Right ventricle myocardium superior (tissue), 1 donor: ENCODE measurements around the gene MATN1. TPM values are rescaled to one million over a fixed set of nuclear protein-coding genes. Genes with fewer than 3 reads are reported as not detected.

ENCODE experiments used
- ATAC-seq: fragments of 200-7000 bp; cut with Tn5 transposase; one replicate; pipeline ENCODE4 v1.9.1; 2020; ENCODE audit warnings: mild to moderate bottlenecking; ENCODE audit not compliant: poor library complexity
- DNase-seq: peaks from one replicate; pipeline ENCODE4 v3.0.0-alpha.2; 2020
- intact Hi-C: fragments of 100-400 bp; cut with DNase I; formaldehyde crosslinking; loops from one replicate; pipeline ENCODE4 v1.11.2; 2022
- total RNA-seq: library from RNA; stranded (reverse); fragmentation: NEBNext Ultra II Directional; extraction: Animal tissue kit (Norgen Biotek cat#: 25700); gene quantifications from one replicate; pipeline ENCODE4 v1.2.1, GENCODE V29; 2021
- donor health status: DM: no; HTN: yes; CAD: no; lungs with severe emphysema.

MATN1 gene
- total RNA-seq, 1 donor from 2014 or later, result not detected

DNA sequence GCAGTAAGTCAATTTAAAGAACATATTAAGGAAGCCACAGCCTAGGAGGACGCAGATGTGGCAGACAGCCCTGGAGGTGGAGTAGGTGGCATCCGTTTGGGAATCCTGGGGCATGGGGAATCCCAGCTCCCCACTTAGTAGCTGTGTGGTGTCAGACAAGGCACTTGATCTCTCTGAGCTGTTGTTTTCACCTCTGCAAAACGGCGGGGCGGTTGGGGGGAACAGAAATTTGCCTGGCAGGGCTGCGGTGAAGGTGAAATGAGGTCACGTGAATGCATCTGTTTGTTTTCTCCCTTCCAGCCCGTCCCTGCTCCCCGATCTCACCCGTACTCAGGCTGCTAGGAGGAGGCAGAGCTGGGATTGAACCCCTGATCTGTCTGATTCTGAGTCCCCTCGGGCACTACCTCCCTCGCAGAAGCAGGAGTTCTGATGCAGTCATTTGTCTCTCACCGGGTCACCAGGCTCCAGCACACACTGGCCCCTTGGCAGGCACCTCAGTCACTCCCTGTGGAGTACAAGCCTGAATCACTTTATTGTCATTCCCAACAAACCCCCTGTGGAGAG lies 36.4 kb upstream of the MATN1 start:
- DNase-seq, result peak; percentile 11
- ATAC-seq, result no peak
- intact Hi-C loops, result no loop called here

DNA sequence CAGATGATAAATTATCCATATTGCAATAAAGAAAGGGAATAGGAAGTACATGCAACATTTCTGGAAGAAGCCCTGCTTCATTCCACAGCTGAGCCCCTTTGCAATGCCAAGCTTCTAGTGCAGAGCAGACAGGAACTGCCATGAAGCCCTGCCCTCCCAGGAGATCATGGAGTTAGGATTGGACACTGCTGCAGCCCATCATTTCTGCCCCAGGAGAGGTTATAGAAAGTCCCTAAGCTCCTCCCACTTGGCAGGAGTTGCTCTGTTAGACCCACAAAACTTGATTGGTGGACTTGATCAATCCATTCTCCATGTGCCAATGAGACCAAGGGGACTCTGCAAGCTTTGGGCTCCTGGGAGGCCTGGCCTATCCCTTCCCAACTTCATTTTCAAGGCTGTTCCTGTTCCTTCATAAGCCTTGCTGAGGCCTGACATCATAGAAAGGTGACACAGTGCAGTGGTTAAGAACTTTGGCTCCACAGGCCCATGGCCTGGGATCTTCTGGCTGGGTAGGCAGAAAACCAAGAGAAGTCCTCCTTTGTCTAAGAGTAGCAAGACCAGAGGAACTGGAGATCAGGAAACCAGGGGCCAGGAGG lies 35.5 kb upstream of the MATN1 start:
- no peak for DNase-seq
- intact Hi-C loops, result no loop called here
- no peak for ATAC-seq

DNA sequence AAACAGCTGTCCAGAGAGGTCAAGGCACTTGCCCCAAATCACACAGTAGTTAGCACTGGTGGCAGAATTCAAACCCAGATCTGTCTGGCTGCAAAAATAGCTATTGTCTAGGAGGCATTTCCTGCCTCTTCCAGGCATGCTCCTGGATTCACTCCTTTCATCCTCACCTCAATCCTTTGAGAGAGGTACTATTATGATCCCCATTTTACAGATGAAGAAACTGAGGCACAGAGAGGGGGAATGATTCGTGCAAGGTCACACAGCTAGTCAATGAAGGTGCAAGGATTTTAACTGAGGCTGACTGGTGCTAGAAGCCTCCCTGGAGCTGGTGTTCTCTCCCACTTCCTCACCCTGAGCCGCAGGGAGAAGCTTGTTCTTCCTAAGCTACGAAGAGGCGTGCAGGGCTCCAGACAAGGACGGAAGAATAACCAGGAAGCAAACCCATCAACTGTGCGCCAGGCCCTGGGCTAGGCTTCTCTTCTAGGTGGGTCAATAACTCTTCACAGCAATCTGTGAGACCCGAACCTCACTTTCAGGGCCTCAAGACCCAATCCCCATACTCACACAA lies 34.8 kb upstream of the MATN1 start:
- DNase-seq, result no peak
- intact Hi-C loops, result no loop called here
- ATAC-seq, result no peak

DNA sequence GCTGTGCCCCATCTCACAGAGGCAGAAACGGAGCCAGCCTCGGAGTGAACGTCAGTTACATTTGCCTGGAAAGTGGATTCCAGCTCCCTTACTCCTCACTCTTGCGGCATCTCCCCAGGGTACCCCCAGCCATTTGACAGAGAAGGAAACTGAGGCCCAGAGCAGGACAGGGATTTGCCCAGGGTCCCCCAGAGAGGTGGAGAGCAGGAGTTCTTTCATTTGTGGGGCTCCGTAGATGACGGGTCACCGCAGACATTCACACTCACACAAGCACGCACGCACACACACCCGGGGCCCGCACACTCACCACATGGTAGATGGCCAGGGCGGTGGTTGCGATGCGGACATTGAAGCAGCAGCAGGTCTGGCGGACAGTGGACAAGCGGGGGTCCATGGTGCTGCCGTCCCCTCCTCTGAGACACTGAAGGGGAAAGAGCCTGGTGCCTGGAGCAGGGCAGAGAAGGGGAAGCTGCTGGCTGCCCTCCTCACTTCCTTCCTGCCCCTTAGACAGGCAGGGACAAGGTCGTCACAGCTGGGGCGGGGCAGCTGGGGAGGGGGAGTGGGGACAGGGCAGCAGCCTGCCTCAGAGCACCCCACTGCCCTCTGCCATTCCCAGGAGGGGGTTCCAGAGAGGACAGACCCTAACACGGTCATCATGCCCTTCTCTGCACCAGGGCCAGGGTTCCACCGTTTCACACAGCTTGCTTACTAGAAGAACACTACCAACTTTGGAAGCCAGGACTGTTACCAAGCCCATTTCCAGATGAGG lies 34.2 kb upstream of the MATN1 start, which contains the start of gene LAPTM5:
Gene LAPTM5, minus strand, starts transcription at position 423 of the 769 bp plus-strand sequence. Its CDS starts 29 bp downstream, at position 394.
- intact Hi-C loops, result no loop called here

DNA sequence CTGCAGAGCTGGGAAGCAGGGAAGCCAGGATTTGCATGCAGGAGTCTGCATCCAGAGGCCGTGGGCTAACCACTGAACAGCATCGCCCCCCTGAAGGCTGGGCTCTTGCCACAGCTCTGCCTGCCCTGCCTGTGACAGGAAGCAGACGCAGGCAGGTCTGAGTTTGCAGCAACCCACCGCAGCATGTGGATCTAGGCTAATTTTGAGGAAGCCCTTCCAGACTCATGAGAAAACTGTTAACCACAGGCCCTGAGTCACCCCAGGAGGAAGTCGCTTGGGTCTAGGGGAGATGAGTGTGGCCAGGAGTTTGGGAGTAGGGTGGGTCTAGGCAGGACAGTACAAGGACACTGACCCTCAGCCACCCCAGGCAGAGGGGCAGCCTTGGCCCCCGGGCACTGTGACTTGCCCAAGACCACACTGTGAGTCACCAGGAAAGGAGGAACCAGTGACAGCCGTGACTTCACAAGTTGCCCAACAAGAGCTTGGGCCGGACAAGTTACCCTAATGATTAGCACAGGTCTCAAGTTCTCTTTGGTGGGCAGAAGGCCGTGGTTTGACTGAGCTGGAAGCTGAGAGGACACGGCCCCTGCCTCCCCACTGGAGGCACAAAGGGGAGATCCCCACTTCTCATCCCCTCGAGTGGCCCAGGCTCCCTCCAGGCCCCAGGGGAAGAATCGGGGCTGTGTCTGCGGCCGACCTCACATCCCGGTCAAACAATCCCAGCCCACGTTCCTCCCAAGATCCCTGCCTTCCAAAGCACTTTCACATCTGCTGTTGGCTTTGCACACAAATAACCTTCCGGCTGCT lies 33.4 kb upstream of the MATN1 start:
- ATAC-seq (peak; percentile 70), DNase-seq (peak; percentile 80)
- intact Hi-C loops, result no loop called here

More for the DNA sequence above, 34.2 kb upstream of the MATN1 start, which contains the start of gene LAPTM5:
- ATAC-seq (peak; percentile 78), DNase-seq (peak; percentile 82)

DNA sequence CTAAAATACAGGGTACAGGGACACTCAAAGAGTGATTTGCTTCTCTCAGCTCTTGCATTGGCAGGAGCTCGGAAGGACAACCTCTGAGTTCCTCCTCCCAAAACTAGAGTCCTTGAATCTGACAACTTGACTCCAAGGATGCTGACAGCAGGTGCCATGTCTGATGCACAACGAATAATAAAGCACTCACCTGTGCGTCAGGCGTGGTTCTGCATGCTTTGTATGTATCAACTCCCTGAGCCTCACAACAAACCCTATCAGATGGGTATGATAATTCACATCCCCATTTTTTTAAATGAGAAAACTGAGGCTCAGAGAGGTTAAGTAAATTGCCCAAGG lies 32.8 kb upstream of the MATN1 start:
- DNase-seq (no peak), ATAC-seq (no peak)
- intact Hi-C loops, result no loop called here

DNA sequence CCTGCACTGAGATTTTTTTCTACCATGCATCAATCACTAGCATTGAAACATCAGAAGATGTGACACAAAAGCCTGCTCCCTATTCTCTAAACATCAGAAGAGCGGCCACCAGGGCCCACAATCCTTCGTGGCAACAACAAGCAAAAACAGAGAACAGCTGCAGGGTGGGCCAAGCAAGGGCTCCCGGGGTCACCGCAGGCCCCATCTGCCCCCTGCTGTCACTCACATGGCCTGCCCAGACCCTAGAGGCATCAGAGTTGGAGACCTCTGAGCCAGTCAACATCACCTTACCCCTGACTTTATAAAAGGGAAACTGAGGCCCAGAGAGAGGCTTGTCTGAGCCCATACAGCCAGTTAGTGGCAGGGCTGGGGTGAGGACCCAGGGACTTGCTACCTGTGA lies 32.4 kb upstream of the MATN1 start:
- ATAC-seq (no peak), DNase-seq (no peak)
- intact Hi-C loops, result no loop called here

DNA sequence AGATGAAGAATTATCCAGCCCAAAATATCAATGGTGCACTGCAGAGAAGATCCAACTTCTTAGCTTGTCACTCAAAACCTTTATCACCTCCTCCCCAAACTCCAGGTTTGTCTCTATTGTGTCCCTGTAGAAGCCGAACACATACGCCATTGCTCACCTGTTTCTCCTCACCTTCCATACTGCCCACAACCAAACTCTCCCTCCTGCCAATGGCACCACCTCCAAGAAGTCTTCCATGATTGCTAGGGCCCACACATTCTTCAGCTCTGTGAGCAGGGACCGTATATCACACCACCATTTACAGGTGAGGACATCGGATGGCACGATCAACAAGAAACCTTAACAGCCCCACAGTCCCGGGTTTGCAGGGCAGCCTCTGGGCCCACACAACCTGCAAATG lies 31.9 kb upstream of the MATN1 start:
- ATAC-seq, result no peak
- intact Hi-C loops, result no loop called here
- DNase-seq, result no peak

DNA sequence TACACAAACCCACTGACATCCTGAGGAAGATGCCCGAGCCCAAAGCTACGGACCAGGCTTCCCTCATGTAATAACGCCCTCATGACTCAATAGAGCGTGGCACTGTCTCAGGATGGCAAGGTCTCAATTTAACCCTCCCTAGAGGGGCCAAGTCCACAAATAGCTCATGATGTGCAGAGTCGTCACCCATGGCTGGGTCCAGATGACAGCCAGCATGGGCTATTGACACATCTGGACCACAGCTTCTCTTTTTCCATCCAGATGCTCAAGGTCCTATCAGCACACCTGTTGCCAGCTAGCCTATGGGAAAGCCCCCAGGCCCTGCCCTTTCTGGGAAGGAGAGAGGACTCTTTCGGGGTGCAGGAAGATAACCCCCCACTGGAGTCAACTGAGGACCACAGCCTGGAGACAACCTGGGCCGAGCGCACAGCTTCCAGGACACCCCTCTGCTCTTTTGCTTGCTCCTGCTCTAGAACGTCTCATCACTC lies 31.3 kb upstream of the MATN1 start:
- DNase-seq, result no peak
- ATAC-seq, result no peak
- intact Hi-C loops, result no loop called here

DNA sequence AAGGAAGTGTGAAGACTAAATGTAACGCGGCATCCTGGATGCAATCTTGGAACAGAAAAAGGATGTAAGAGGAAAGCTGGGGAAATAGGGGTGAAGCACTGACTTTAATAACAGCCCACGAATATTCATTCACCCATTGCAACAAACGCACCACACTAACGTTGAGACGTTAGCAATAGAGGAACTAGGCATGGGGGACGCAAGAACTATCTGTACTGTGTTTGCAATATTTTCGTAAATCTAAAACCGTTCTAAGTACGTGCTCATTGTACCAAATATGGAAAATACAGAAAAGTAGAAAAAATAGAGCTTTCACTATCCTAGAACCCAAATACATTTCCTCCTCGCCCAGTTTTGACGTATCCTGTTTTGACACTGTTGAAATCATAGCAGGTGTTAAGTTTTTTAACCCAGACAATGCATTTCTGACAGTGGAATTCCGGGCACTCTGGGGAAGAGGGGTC lies 30.3 kb upstream of the MATN1 start:
- ATAC-seq (no peak), DNase-seq (no peak)
- intact Hi-C loops, result no loop called here

DNA sequence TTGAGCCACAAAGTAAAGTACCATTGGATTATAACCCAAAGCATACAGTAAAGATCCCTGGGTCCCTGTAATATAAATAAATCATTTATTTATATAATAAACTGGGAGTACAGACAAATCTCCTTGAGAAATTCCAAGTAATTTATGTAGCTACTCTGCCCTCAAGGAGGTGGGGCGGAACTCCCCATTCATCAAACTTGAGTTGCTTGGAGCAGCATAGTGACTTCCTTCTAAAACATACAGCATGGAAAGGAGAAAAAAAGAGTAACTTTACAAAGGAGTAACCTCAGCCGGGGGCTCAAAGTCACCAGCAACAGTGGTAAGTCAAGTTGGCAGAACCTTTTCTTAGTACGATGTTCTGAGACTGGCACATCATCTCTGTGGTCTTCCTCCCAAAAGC lies 29.7 kb upstream of the MATN1 start:
- ATAC-seq, result no peak
- intact Hi-C loops, result no loop called here
- no peak for DNase-seq

DNA sequence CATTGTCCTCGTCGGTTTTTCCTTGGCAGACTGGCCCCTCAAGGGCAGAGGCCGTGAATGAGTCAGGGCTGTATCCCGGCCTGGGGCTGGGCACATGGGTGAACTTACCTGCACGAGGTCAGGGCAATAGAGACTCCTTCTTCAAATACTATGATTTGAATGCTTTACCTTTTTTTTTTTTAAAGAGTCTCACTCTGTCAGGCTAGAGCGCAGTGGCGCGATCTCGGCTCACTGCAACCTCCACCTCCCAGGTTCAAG lies 29.2 kb upstream of the MATN1 start:
- DNase-seq (no peak), ATAC-seq (no peak)
- intact Hi-C loops, result no loop called here

DNA sequence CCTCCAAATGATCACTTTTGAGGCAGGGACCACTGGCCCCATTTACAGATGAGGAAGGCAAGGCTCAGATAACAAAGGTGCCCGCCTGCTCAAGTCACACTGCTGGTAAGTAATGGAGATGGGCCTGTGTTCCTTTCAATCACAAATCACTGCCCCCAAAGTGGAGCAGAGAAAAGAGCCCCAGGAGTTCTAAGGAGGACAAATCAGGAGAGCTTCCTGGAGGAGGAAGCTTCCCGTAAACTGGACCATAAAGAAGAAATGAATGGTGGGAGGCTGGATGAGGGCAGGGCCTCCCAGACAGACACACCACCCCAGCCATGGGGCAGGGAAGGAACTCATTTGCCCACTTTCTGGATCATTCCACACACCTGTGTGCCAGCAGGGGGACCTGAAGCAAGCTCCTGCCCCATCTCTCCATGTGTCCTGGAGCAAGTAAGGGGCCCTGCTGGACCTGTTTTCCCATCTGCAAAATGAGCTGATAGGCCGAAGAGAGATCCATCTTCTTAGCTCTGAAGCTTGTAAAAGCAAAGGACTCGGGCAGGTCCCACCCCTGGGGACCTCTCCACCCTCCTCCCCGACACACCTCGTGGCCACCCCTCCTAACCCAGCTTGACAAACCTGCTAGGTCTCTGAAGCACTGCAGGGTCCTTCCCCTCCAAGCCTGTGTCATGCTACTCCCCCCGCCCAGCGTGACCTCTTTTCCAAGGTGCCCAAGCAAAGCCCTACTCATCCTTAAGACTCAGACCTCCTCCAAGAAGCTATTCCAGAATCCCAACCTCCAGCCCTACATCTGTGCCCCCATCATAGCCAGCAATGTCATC lies 28.7 kb upstream of the MATN1 start:
- no peak for DNase-seq
- intact Hi-C loops, result no loop called here
- ATAC-seq, result no peak

DNA sequence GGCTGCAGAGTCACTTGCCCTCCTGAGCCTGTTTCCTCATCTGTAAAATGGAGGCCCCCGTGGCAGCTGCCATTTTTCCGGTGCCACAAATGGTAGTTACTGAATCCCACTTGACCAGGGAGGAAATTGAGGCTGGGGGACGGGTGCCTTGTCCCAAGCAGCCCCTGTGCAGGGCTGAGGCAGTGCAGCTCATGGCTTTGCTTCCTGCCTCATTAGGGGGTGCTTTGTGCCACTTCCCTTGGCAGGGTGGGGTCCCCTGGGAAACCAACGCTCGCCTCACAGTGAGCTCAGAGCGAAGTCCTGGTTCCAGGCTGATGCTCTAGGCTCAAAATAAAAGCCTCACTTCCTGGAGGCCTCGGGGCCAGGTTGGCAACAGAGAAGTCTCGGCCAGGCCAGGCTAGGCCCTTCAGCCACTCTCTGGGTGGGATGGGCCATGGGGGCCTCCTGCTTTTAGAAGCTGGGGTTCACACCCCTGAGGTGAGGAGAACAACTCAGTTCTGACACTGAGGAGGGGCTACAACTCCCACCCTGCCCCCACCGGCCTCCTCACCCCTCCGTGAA lies 27.4 kb upstream of the MATN1 start:
- DNase-seq, result no peak
- intact Hi-C loops, result no loop called here
- ATAC-seq, result no peak

DNA sequence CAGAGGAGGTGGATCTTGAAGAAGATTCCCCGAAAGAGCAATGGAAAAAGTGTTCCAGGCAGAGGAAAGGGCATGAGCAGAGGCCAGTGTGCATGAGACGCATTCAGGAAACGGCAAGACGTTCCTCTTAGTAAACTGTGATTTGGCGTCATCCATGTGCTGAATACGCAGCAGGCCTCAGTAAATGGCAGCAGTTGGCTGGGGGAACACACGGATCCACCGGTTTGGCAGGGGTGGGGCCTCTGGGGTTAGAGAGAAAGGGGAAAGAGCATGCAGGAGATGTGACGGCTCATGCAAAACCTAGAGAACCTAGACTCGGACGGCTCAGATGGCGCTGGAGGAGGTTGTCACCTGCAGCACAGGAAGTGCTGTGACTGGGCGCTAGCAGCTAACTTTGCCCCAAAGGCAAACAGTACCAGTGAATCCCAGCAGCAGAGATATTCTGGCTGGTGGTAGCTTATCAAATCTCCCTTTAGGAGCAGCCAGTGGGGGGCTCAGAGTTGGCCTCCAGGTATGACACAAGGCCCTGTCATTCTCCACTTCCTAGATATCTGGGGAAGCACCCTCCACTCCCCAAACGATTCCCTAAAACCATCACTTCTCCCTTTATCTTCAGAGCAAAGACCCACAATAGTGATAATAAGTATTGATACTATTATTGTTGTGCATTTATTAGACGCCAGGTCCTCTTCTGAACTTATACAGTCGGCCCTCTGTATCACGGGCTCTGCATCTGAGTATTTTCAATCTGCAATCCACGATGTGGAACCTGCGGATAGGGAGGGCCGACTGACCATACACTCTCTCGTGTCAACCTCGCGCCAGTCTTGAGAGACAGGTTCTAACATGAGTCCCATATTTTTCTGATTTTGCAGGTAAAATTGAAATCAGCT lies 26.6 kb upstream of the MATN1 start:
- no peak for DNase-seq
- intact Hi-C loops, result no loop called here
- ATAC-seq, result no peak

DNA sequence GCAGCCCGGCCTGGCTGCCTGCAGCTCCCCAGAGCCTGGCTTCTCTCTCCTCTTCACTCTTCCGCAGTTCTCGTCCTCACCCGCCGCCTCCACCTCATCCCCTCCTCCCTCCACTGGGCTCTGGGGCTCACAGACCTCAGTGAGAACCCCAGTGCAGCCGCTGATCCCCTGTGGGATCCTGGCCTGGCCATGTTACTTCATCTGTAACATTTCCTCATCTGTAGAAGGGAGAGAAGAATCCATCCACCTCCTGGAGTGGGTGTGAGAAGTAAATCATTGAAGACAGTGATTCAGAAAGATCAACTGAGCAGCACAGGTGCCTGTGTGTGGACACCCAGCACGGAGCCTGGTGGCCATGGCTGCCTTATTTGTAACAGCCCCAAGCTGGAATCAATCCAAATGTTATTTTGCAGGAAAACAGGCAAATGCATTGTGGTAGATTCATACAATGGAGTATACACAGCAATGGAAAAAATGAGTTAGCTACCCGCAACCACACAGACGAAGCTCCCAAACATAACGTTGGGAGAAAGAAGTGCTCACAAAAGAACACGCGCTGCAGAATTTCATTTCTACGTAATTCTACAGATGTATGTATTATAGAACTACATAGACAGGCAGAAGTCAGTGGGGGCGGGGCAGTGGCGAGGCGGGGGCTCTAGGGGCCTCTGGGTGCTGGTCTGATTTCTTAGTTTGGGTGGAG lies 25.5 kb upstream of the MATN1 start:
- intact Hi-C loops, result no loop called here
- DNase-seq (no peak), ATAC-seq (no peak)
